Smooth muscle cell (in vitro differentiated cells): Measurements from ENCODE around the gene TLE4. TPM values are rescaled to one million over a fixed set of nuclear protein-coding genes. Genes with fewer than 3 reads are reported as not detected.

ENCODE experiments used
- DNase-seq: peaks from one replicate; lab custom pipeline; 2025; ENCODE audit not compliant: unreplicated experiment; lab: John Stamatoyannopoulos, UW
- H2AFZ ChIP-seq: fragments of 200-600 bp; sonication (generic); 2 replicates; pipeline ENCODE4 v1.6.0; 2016; ENCODE audit warnings: antibody characterized with exemption, low read depth, mild to moderate bottlenecking
- H3F3A ChIP-seq: fragments of 200-600 bp; sonication (generic); 2 replicates; pipeline ENCODE4 v1.6.0; 2017; ENCODE audit warnings: antibody characterized with exemption, low read depth
- H3K27ac ChIP-seq: fragments of 200-600 bp; sonication (generic); 2 replicates; pipeline ENCODE4 v1.5.1; 2016; ENCODE audit warnings: low read depth, mild to moderate bottlenecking
- H3K27me3 ChIP-seq: fragments of 200-600 bp; sonication (generic); 2 replicates; pipeline ENCODE4 v1.6.1; 2016; ENCODE audit warnings: low read depth, mild to moderate bottlenecking
- H3K36me3 ChIP-seq: fragments of 200-600 bp; sonication (generic); 2 replicates; pipeline ENCODE4 v1.5.1; 2016; ENCODE audit warnings: low read depth
- H3K4me1 ChIP-seq: fragments of 200-600 bp; sonication (generic); 2 replicates; pipeline ENCODE4 v1.5.1; 2016; ENCODE audit warnings: low read depth
- H3K4me2 ChIP-seq: fragments of 200-600 bp; sonication (generic); 2 replicates; pipeline ENCODE4 v1.6.0; 2016; ENCODE audit warnings: mild to moderate bottlenecking
- H3K4me3 ChIP-seq: fragments of 200-600 bp; sonication (generic); 2 replicates; pipeline ENCODE4 v1.5.1; 2016; ENCODE audit warnings: mild to moderate bottlenecking
- H3K79me2 ChIP-seq: fragments of 200-600 bp; sonication (generic); 2 replicates; pipeline ENCODE4 v1.6.0; 2016; ENCODE audit warnings: low read depth, mild to moderate bottlenecking
- H3K9ac ChIP-seq: fragments of 200-600 bp; sonication (generic); 2 replicates; pipeline ENCODE4 v1.6.0; 2016; ENCODE audit warnings: low read depth
- H3K9me3 ChIP-seq: fragments of 200-600 bp; sonication (generic); replicated peaks from 2 replicates; pipeline ENCODE4 v1.5.1; 2016; ENCODE audit warnings: low read depth
- H4K20me1 ChIP-seq: fragments of 200-600 bp; sonication (generic); 2 replicates; pipeline ENCODE4 v1.6.0; 2016; ENCODE audit warnings: low read depth
- WGBS: methylation state at CpG from one replicate; pipeline ENCODE4 v1.1.7; 2016; ENCODE audit warnings: low lambda C conversion rate; 5-methylcytosine and 5-hydroxymethylcytosine counted together
- polyA plus RNA-seq: library from polyadenylated mRNA; unstranded; fragments of >200 nt; fragmentation: Nextera tagmentation; extraction: Ambion mirVana; gene quantifications from 2 replicates; pipeline ENCODE4 v1.2.1, GENCODE V29; 2016
- total RNA-seq: library from RNA; depleted of rRNA; stranded (reverse); fragments of >200 nt; gene quantifications from 2 replicates; pipeline ENCODE4 v1.2.3, GENCODE V29; 2014
- TF ChIP-seq, protein P1 (sequence below): fragments of 200-600 bp; sonication (generic); IDR thresholded peaks from 2 replicates; pipeline ENCODE4 v1.5.1; 2017; ENCODE audit warnings: borderline replicate concordance, mild to moderate bottlenecking, antibody characterized with exemption; ENCODE audit not compliant: insufficient read depth, poor library complexity, severe bottlenecking

TLE4 gene
- total and polyA plus RNA-seq, 2 experiments from 2014 or later: 31.6 to 74.3 TPM

DNA sequence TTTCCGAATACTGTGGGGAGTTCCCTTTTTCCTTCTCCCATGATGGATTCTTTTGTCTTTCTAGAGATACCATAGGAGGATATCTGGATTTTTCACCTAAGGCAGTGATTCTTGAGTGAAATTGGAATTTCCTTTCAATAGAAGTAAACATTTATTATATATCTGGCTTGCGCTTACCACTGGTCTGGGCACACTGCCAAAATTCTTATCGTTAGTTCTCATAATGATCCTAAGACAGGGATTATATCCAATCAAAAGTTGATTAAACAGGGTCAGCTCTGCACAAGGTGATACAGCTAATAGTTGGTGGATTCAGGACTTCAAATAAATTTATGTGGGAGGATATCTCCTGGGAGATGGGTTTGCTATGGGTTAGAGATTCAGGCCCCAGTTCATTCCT lies 9.6 kb downstream of the TLE4 start:
- no peaks in the 10 kb centered on the region for H3K36me3 ChIP-seq
- H3F3A ChIP-seq: peaks cover 16% of the 10 kb centered on the region
- TF ChIP-seq, protein P1, sequence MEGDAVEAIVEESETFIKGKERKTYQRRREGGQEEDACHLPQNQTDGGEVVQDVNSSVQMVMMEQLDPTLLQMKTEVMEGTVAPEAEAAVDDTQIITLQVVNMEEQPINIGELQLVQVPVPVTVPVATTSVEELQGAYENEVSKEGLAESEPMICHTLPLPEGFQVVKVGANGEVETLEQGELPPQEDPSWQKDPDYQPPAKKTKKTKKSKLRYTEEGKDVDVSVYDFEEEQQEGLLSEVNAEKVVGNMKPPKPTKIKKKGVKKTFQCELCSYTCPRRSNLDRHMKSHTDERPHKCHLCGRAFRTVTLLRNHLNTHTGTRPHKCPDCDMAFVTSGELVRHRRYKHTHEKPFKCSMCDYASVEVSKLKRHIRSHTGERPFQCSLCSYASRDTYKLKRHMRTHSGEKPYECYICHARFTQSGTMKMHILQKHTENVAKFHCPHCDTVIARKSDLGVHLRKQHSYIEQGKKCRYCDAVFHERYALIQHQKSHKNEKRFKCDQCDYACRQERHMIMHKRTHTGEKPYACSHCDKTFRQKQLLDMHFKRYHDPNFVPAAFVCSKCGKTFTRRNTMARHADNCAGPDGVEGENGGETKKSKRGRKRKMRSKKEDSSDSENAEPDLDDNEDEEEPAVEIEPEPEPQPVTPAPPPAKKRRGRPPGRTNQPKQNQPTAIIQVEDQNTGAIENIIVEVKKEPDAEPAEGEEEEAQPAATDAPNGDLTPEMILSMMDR: no peak
- no peak overlapping the region for H3K4me3 ChIP-seq
- no peaks in the 10 kb centered on the region for H3K9me3 ChIP-seq
- DNase-seq: no peak
- peak overlapping the region; percentile 78 for H3K27ac ChIP-seq
- H2AFZ ChIP-seq: no peak overlapping the region
- peaks cover 60% of the 10 kb centered on the region for H3K4me1 ChIP-seq
- WGBS: 48% methylated on average over 3 of the region's 3 CpGs
- no peaks in the 10 kb centered on the region for H3K27me3 ChIP-seq
- peak overlapping the region; percentile 82 for H3K4me2 ChIP-seq
- H4K20me1 ChIP-seq: peaks cover 99% of the 10 kb centered on the region
- H3K9ac ChIP-seq: no peak overlapping the region
- peaks cover 78% of the 10 kb centered on the region for H3K79me2 ChIP-seq

GRCh38 chr9:79581794-79582193 lies 10.0 kb downstream of the TLE4 start:
- peaks cover 56% of the 10 kb centered on the region for H3K4me1 ChIP-seq
- H3K36me3 ChIP-seq: no peaks in the 10 kb centered on the region
- H3K4me3 ChIP-seq: peak overlapping the region; percentile 3
- no peak overlapping the region for H2AFZ ChIP-seq
- H3K4me2 ChIP-seq: peak overlapping the region; percentile 82
- peaks cover 16% of the 10 kb centered on the region for H3F3A ChIP-seq
- peak overlapping the region; percentile 78 for H3K27ac ChIP-seq
- DNase-seq: no peak
- TF ChIP-seq, protein P1: no peak
- peaks cover 79% of the 10 kb centered on the region for H3K79me2 ChIP-seq
- H3K9me3 ChIP-seq: no peaks in the 10 kb centered on the region
- H4K20me1 ChIP-seq: peaks cover 99% of the 10 kb centered on the region
- H3K9ac ChIP-seq: peak overlapping the region; percentile 61
- H3K27me3 ChIP-seq: no peaks in the 10 kb centered on the region
- WGBS: 10% methylated on average over 3 of the region's 3 CpGs

- no peak for DNase-seq
- TF ChIP-seq, protein P1: no peak
- H3F3A ChIP-seq: peaks cover 16% of the 10 kb centered on the region
- H3K27me3 ChIP-seq: no peaks in the 10 kb centered on the region
- H3K4me1 ChIP-seq: peaks cover 36% of the 10 kb centered on the region
- H3K36me3 ChIP-seq: no peaks in the 10 kb centered on the region
- 53% methylated on average over 10 of the region's 10 CpGs for WGBS
- peaks cover 99% of the 10 kb centered on the region for H4K20me1 ChIP-seq
- no peak overlapping the region for H3K27ac ChIP-seq
- H3K9ac ChIP-seq: no peak overlapping the region
- peaks cover 78% of the 10 kb centered on the region for H3K79me2 ChIP-seq
- H3K4me2 ChIP-seq: peak overlapping the region; percentile 15
- H3K9me3 ChIP-seq: no peaks in the 10 kb centered on the region
- no peak overlapping the region for H2AFZ ChIP-seq
- no peak overlapping the region for H3K4me3 ChIP-seq
Observed at GRCh38 chr9:79583952-79584654, 12.3 kb downstream of the TLE4 start.

GRCh38 chr9:79584655-79584982 lies 12.9 kb downstream of the TLE4 start:
- Histone ChIP-seq H3F3A (peaks cover 16% of the 10 kb centered on the region), H3K36me3 (no peaks in the 10 kb centered on the region), H2AFZ (no peak overlapping the region), H3K4me3 (no peak overlapping the region), H3K79me2 (peaks cover 78% of the 10 kb centered on the region), H3K4me2 (no peak overlapping the region), H4K20me1 (peaks cover 99% of the 10 kb centered on the region), H3K27me3 (no peaks in the 10 kb centered on the region), H3K9me3 (no peaks in the 10 kb centered on the region), H3K9ac (no peak overlapping the region), H3K4me1 (peaks cover 33% of the 10 kb centered on the region), H3K27ac (no peak overlapping the region)
- DNase-seq: no peak
- whole genome bisulfite sequencing: 88% methylated on average over 2 of the region's 2 CpGs
- TF ChIP-seq, protein P1: no peak
